ENCODE measurements around the gene PSMB1.

The PSMB1 gene

GRCh38 chr6:170500955-170501590 lies 52.0 kb downstream of the PSMB1 start:
- no peak overlapping the region for H3K4me3 ChIP-seq (ENCODE audit: low read depth, low read length)
- H3K4me1 ChIP-seq, result no peaks in the 10 kb centered on the region
- H3K36me3 ChIP-seq, result no peaks in the 10 kb centered on the region
- TF ChIP-seq CTCF (IDR thresholded peaks at IDR 0.05; ENCODE audit: low read depth, low read length), result no peak
- no peaks in the 10 kb centered on the region; the same call in 1 of the 2 replicates for H3K9me3 ChIP-seq
- DNase-seq, result no peak
- H3K27me3 ChIP-seq, result peaks cover 10% of the 10 kb centered on the region

- H3K36me3 ChIP-seq, result no peaks in the 10 kb centered on the region
Observed at GRCh38 chr6:170497841-170498301, 55.2 kb downstream of the PSMB1 start.

GRCh38 chr6:170493354-170493753 lies 59.8 kb downstream of the PSMB1 start:
- Histone ChIP-seq H3K4me1 (no peaks in the 10 kb centered on the region), H3K27me3 (peaks cover 16% of the 10 kb centered on the region), H3K9me3 (no peaks in the 10 kb centered on the region), H3K4me3 (ENCODE audit: low read depth, low read length) (no peak overlapping the region), H3K36me3 (no peaks in the 10 kb centered on the region)
- no peak for DNase-seq
- TF ChIP-seq CTCF (IDR thresholded peaks at IDR 0.05; ENCODE audit: low read depth, low read length), result no peak

More at GRCh38 chr6:170497841-170498301, 55.2 kb downstream of the PSMB1 start:
- Histone ChIP-seq H3K4me1 (no peaks in the 10 kb centered on the region), H3K9me3 (no peaks in the 10 kb centered on the region; the same call in 1 of the 2 replicates), H3K4me3 (ENCODE audit: low read depth, low read length) (no peak overlapping the region), H3K27me3 (peaks cover 16% of the 10 kb centered on the region)
- TF ChIP-seq CTCF (IDR thresholded peaks at IDR 0.05; ENCODE audit: low read depth, low read length), result no peak
- no peak for DNase-seq

GRCh38 chr6:170490259-170490658 lies 62.8 kb downstream of the PSMB1 start:
- no peaks in the 10 kb centered on the region for H3K36me3 ChIP-seq
- no peak for DNase-seq
- H3K9me3 ChIP-seq, result no peaks in the 10 kb centered on the region
- H3K4me1 ChIP-seq, result no peaks in the 10 kb centered on the region
- no peak for TF ChIP-seq CTCF (IDR thresholded peaks at IDR 0.05; ENCODE audit: low read depth, low read length)
- no peak overlapping the region for H3K4me3 ChIP-seq (ENCODE audit: low read depth, low read length)
- H3K27me3 ChIP-seq, result peaks cover 6% of the 10 kb centered on the region

- no peaks in the 10 kb centered on the region for H3K9me3 ChIP-seq
- H3K4me3 ChIP-seq (ENCODE audit: low read depth, low read length), result no peak overlapping the region
- no peak for DNase-seq
- TF ChIP-seq CTCF (IDR thresholded peaks at IDR 0.05; ENCODE audit: low read depth, low read length), result no peak
- H3K27me3 ChIP-seq, result peaks cover 6% of the 10 kb centered on the region
- no peaks in the 10 kb centered on the region for H3K36me3 ChIP-seq
- no peaks in the 10 kb centered on the region for H3K4me1 ChIP-seq
Observed at GRCh38 chr6:170489836-170490235, 63.3 kb downstream of the PSMB1 start.

- no peak for DNase-seq
- H3K4me1 ChIP-seq, result no peaks in the 10 kb centered on the region
- no peak overlapping the region for H3K4me3 ChIP-seq (ENCODE audit: low read depth, low read length)
- H3K36me3 ChIP-seq, result no peaks in the 10 kb centered on the region
- no peaks in the 10 kb centered on the region for H3K9me3 ChIP-seq
- TF ChIP-seq CTCF (IDR thresholded peaks at IDR 0.05; ENCODE audit: low read depth, low read length), result no peak
- no peaks in the 10 kb centered on the region for H3K27me3 ChIP-seq
Observed at GRCh38 chr6:170487707-170488329, 65.3 kb downstream of the PSMB1 start.

Measured in BE2C (cell line).